Measurements from ENCODE around the gene ABCA7.

DNA sequence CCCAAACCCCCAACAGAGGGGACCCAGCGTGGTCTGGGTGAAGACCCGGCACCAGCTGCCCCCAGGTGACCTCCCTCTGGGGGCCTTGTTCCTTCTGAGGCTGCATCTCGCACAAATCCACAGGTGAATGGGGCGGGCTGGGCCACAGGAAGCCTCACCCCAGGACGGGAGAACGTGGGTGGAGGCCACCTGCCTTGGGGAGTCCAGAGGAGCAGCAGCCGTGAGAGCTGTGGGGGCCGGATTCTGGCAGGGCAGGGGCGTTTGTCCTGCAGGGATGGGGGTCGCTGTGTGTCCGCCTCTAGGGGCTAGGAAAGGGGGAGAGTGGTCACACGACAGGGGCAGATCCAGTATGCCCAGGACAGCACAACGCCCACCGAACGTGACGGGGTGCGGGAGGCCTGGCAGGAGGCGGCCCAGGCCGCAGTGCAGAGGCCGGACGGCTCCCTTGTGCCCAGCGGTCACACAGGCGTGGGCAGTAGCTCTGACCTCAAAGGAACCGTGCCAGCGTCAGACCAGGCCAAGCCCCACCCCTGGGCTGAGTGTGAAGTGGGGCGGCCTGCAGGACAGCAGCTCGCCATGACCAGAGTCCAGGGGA is 48.6 kb downstream of the ABCA7 start:
- TF ChIP-seq, protein P1, sequence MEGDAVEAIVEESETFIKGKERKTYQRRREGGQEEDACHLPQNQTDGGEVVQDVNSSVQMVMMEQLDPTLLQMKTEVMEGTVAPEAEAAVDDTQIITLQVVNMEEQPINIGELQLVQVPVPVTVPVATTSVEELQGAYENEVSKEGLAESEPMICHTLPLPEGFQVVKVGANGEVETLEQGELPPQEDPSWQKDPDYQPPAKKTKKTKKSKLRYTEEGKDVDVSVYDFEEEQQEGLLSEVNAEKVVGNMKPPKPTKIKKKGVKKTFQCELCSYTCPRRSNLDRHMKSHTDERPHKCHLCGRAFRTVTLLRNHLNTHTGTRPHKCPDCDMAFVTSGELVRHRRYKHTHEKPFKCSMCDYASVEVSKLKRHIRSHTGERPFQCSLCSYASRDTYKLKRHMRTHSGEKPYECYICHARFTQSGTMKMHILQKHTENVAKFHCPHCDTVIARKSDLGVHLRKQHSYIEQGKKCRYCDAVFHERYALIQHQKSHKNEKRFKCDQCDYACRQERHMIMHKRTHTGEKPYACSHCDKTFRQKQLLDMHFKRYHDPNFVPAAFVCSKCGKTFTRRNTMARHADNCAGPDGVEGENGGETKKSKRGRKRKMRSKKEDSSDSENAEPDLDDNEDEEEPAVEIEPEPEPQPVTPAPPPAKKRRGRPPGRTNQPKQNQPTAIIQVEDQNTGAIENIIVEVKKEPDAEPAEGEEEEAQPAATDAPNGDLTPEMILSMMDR (conservative IDR thresholded peaks at IDR 0.05 in 1 of 2, IDR thresholded peaks at IDR 0.05 in 1 of 2; ENCODE audit: extremely low read depth in 1 of 2, insufficient read depth in 1 of 2, low read depth in 1 of 2, low read length in 2 of 2): no peak
- no peak for TF ChIP-seq EZH2 (IDR thresholded peaks at IDR 0.05; ENCODE audit: borderline replicate concordance, low read length)

All from mammary epithelial cell (primary cell).